ENCODE data around the gene COL8A2. TPM values are rescaled to one million over a fixed set of nuclear protein-coding genes. Genes with fewer than 3 reads are reported as not detected.

COL8A2 gene
- total RNA-seq, 1 donor from 2014 or later = 1.2 TPM

- H3K9me3 ChIP-seq (replicated peaks) = no peaks in the 10 kb centered on the region
- TF ChIP-seq CTCF (IDR thresholded peaks at IDR 0.05; ENCODE audit: borderline replicate concordance) = no peak
- intact Hi-C loops (cut with micrococcal nuclease) = loop anchor here (10.0 kb wide), 1 partner anchor 186 kb away; no protein-coding TSS in a partner anchor
Observed at GRCh38 chr1:36098650-36099365, 26.2 kb downstream of the COL8A2 start.

GRCh38 chr1:36097693-36098585 is 27.1 kb downstream of the COL8A2 start:
- H3K9me3 ChIP-seq (replicated peaks) = no peaks in the 10 kb centered on the region
- H3K27me3 ChIP-seq (ENCODE audit: low read depth) = no peaks in the 10 kb centered on the region
- intact Hi-C loops (cut with micrococcal nuclease) = loop anchor here (10.0 kb wide), 1 partner anchor 187 kb away; no protein-coding TSS in a partner anchor
- peaks cover 22% of the 10 kb centered on the region for H3K36me3 ChIP-seq
- DNase-seq = no peak
- H3K27ac ChIP-seq (replicated peaks) = no peak overlapping the region
- TF ChIP-seq CTCF (IDR thresholded peaks at IDR 0.05; ENCODE audit: borderline replicate concordance) = no peak
- H3K4me3 ChIP-seq = no peak overlapping the region
- H3K4me1 ChIP-seq = peaks cover 37% of the 10 kb centered on the region

More at GRCh38 chr1:36098650-36099365, 26.2 kb downstream of the COL8A2 start:
- H3K27ac ChIP-seq (replicated peaks) = no peak overlapping the region
- no peak for DNase-seq
- no peak overlapping the region for H3K4me3 ChIP-seq
- peaks cover 14% of the 10 kb centered on the region for H3K36me3 ChIP-seq
- peaks cover 28% of the 10 kb centered on the region for H3K4me1 ChIP-seq
- no peaks in the 10 kb centered on the region for H3K27me3 ChIP-seq (ENCODE audit: low read depth)

GRCh38 chr1:36096500-36097432 is 28.3 kb downstream of the COL8A2 start:
- Histone ChIP-seq H3K4me3 (no peak overlapping the region), H3K27ac (replicated peaks) (peak overlapping the region; percentile 9), H3K4me1 (peaks cover 39% of the 10 kb centered on the region), H3K27me3 (ENCODE audit: low read depth) (no peaks in the 10 kb centered on the region), H3K36me3 (peaks cover 34% of the 10 kb centered on the region), H3K9me3 (replicated peaks) (no peaks in the 10 kb centered on the region)
- TF ChIP-seq CTCF (IDR thresholded peaks at IDR 0.05; ENCODE audit: borderline replicate concordance) = no peak
- DNase-seq = no peak
- intact Hi-C loops (cut with micrococcal nuclease) = loop anchor here (10.0 kb wide), 1 partner anchor 188 kb away; no protein-coding TSS in a partner anchor

- peak overlapping the region; percentile 9 for H3K27ac ChIP-seq (replicated peaks)
- no peaks in the 10 kb centered on the region for H3K27me3 ChIP-seq (ENCODE audit: low read depth)
- TF ChIP-seq CTCF (IDR thresholded peaks at IDR 0.05; ENCODE audit: borderline replicate concordance) = no peak
- intact Hi-C loops (cut with micrococcal nuclease) = loop anchor here (10.0 kb wide), 1 partner anchor 189 kb away; no protein-coding TSS in a partner anchor
- H3K36me3 ChIP-seq = peaks cover 43% of the 10 kb centered on the region
- peaks cover 48% of the 10 kb centered on the region for H3K4me1 ChIP-seq
- DNase-seq = no peak
- H3K4me3 ChIP-seq = no peak overlapping the region
- H3K9me3 ChIP-seq (replicated peaks) = no peaks in the 10 kb centered on the region
Observed at GRCh38 chr1:36095760-36096405, 29.1 kb downstream of the COL8A2 start.

Data from left ventricle myocardium inferior (tissue), 1 donor.